Fibroblast of skin of left quadriceps (primary cell): ENCODE results near the gene FGD5.
"Not testable (repeated sequence)": the region's sequence is repeated elsewhere in the genome, so short reads cannot be mapped to it uniquely, and the experiment has no call there.

Experiments used
- DNase-seq, 2 experiments: peaks; one replicate each; pipeline ENCODE4 v3.0.0-alpha.2; 2013; ENCODE audit warnings: low read depth in 2 of 2

The FGD5 gene

DNA sequence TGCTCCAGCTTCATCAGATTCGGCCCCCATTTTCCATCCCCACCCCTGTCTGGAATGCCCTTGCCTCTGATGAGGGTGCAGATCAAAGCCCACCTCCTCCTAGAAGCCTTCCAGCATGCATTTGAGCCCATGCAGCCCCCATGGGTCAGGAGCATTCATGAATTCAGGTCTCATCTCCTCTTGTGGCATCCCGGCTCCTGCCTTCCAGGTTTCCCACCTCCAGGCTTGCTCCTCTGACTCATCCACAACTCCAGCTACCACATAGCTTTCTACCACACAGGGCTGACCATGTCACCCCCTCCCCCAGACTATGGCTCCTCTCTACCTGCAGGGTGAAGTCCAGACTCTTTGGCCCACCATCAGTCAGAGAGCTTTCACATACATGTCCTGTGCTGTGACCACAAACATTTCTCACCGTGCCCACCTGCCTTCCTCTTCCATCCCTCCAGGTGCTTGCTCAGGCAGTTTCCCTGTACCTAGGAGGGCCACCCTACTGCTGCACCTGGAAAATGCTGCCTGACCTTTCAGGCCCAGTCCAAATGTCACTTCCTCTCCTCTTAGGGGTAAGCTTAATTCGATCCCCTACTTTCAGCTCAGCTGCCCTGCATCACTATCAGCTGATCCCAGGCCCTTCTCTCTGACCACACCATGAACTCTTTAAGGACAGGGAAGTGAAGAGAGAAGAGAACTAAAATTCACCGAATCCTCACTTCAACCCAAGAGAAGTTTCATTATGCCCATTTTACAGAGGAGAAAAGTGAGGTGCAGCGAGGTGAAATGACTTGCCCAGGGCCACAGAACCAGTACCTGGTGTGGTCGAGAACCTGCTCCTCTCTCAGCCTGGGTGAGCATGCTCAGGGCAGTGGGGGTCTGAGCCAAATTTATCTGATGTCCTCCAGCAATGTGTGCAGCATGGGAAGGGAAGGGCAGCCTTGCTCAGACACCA is 13.7 kb upstream of the FGD5 start:
- no peak for DNase-seq

DNA sequence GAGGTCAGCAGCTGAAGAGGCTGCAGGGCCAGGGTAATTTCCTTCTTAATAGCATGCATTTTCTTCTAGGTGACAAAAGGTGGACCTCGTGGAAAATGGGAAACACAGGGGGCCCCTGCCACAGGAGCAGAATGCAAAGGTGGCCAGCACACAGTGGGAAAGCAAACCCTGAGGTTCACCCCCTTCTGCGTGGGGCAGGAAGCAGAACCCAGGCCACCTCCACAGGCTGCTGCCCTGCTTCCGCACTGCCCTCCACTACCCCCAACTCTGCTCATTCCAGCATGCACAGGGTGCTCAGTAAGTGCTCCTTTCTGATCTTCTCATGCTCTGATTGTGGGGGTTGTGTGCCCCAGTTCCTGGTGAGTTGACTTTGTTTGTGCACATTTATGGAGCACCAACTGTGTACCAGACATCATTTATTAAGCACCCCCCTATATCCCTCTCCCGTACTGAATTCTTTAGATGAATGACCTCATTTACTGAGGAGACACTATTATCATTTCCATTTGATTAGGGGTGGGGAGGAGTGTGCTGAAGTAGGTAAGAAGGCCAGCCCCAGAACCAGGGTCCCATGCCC is 12.7 kb upstream of the FGD5 start:
- DNase-seq: no peak

DNA sequence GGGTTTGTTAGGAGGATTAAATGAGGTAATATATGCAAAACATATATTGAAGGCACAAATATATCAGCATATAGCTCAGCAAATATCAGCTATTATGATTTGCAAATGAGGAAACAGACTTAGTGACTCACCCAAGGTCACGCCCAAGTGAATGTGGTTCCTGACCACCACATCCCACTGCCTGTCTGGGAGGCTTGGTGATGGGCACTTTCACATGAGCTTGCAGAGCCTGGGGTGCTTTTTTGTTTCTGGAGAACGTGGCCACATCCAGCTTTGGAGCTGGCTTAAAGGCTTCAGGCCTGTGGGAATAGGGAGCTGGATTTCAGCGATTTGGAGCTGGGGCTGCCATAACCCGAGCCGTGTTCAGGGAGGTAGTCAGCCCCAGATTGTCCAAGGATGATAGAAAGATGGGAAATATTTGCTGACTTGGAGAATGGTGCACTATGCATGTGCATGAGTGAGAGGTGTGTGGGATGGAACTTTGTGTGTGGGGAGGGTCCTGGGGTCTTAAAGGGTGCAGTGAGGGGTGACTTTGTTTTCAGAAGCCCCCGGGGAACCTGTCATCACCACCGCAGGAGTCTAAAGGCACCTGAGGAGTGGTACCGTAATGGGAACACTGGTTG is 12.0 kb upstream of the FGD5 start:
- no peak for DNase-seq

DNA sequence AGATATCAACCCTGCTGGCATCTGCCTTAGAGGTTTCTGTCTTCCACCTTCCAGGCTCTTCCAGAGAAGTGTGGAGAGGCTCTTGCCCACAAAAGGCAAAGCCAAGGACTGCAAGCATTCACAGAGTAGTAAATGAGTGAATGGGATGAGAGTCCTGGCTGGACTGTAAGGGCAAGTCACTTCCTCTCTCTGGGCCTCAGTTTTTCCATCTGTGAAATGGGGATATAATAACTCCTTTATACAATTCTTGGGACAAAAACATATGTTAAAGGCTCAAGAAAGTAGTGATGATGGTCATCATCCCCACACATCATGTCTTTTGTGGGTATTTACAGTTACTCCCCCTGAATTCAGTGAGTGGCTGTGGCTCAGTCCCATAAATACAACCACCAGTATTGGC is 10.7 kb upstream of the FGD5 start:
- no peak for DNase-seq

DNA sequence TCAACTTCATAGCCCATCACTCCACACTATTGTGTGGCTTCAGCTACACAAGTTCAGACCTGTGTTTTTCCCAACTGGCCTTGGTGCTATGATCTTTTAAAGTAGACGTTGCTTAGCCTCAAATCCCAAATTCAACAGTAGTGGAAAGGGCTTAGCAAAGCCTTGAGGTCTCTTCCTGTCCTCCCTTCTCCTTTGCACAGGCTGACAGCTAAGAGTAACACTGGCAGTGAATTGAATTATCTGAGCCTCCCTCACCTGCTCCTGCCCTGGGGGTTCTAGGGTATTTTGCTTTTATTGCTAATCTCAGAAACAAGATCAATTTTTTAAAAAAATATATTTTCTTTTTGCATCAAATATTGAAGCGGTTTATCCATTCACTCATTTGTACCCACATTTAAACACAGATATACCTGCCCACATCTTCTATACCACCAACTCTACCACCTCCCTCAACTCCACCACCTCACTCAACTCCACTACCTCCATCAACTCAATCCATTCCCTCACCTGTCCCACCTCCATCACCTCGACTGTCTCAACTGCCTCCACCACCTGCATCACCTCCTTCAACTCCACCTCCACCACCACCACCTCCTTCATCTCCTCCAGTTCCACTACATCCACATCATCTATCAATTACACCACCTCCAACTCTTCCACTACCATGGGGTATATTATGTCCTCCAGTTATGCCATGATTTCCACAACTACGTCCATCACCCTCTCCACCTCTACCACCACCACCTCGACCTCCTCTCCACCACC is 10.1 kb upstream of the FGD5 start:
- DNase-seq: no peak

DNA sequence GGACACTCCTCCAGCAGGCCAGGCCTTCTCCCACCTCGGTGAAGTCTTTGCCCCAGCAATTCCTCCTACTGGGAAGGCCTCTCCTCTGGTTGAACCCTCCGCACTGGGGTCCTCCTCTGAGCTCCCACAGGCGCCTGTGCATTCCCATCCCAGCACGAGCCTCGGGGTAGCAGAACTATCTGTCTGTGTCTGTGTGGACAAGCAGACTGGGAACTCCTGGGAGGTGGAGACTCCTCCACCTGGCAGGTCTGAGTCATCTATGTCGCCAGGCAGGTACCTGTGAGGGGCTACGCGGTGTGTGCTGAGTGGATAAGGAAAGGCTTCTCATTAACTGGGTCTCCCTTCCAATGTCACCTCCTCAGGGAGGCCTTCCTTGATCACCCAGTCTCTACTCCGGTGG is 9.2 kb upstream of the FGD5 start:
- DNase-seq: not testable (repeated sequence)

DNA sequence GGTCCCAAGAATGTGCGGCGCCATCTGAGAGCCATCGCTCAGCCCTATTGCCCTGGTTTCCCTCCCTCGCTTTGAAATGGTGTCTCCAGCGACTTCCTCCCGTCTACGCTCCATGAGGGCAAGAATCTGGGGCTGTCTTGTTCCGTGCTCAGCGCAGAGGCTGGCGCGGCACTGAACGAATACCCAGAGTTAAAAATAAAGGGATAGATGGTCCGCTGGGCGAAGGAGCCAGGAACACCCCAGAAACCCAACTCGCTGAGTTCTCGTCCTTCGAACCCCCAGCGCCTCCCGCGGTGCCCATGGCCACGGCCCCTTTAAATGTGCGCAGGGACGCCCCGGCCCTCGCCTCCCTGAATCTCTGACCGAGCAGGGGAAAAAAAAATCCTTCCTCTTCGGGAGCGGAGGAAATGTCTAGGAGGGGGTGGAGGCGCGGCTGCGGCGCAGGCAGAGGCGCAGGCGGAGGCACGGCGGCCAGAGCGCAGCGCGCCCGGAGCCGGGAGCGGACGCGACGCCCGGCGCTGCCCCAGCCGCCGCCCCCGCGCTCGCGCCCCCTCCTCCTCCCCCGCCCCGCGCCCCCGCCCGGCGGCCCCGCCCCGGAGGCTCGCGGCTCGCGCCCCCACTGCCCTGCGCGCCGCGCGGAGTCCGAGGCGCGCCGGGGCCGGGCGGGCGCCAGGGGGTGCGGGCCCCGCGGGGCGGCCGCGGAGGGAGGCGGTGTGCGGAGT is 8.5 kb upstream of the FGD5 start:
- DNase-seq: no peak

DNA sequence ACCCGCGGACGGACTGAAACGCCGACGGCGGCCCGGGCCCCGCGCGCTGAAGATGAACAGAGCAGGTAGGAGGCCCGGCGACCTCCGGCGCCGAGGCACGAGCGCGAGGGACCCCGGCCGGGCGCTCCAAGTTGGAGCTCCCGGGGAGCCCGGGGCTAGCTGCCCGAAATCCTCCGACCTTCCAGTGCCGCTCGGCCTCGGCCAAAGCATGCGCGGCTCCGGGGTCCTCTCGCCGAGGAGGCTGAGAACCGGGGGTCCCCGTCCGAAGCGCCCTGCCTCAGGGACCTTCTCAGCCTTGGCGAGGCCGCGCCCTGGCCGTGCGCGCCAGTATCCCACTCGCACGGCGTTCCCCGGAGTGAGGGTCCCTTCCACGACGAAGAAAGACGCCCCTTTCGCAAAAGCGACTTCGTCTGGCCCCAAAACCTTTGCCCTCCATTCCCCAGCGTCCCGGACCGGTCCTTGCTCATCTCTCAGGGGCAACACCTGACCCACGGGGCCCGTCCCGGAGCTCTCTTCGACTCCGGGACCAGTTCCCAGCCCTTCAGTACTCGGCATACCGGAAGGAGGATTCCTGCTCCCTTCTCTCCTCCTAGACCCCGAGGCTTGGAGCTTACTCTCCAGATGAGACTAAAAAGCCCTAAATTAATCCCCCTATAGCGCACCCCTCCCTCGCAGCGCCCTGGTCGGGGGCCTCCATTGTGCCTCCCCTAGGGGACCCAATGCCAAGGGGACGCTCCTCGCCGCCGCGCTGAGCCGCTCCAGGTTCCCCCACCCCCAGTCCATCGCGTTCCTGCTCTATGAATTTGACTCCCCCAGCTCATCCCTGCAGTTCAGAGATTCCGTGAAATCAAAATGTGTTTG is 7.7 kb upstream of the FGD5 start:
- DNase-seq: no peak

DNA sequence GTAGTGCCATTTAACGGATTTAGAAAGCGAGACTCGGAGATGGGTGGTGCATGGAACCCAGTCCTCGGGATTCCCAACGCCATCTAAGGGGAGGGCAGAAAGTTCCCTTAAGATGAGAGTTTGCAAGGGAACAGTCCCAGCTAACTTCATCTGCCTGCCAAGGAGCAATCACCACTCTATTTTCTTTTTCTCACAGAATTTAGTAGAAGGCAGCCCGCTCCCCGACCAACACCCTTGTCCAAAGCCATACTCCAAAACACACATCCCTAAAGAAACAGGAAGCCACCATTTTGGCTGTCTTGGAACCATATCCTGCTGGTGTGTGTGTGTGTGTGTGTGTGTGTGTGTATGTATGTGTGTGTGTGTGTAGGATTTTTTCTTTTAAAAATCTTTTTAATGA is 7.1 kb upstream of the FGD5 start:
- no peak for DNase-seq

DNA sequence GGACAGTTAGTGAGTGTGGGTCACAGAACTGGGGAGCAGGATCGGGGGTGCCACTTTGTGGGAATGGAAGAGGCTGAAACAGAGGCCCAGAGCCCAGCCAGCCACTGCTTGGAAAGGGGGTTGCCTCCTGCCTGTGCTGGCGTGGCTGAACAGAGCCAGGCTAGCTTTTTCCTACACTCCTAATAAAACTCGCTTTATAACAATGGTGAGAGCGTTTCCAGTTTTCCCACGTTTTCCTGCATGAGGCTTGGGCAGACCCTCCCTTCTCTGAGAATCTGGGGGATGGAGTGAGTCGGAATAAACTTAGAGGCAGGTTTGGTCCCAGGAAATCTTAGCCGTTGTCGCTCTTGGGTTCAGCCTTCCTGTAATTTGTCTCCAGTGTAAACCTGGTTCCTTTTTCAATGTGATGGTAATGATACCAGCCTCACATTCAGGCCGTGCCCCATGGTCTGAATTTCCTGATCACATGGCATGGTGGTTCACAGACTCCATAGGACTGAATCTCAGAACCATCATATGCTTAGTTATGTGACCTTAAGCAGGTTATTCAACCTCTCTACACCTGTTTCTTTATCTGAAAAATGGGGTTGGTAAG is 6.5 kb upstream of the FGD5 start:
- no peak for DNase-seq

DNA sequence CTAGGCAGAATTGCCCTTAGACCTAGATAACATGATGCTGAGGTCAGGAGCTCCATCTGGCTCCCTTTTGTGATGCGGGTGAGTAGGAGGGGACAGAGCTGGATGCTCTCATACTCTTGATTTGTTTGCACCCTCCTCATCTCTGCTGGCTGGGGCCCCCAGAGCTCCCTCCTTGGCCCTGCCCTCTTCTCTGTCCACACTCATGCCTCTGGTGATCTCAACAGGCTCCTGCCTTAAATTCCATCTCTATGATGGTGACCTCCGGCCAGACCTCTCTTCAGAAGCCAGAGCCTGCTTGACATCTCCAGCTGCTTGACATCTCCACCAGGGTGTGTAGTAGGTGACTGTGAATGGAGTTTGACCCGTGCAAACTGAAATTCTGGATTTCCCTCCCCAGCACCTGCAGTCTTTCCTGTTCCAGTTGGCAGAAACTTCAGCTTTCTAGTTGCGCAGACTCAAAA is 4.3 kb upstream of the FGD5 start:
- no peak for DNase-seq

DNA sequence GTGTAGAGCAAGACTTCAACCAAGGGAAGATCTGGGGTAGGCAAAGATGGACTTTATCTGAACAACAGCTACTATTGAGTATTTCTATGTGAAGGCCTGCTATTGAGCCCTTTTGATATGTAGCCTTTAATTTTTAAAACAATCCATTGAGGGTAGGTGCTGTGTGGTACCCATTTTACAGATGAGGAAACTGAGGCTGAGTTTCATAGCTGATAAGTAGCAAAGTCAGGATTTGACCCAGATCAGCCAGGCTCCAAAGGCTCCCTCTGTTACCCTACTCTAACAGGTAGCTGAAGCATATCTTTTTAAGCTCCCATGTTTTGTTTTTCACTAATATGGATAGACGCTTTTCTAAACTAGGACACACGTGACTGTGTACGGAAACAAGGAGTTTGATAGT is 2.4 kb upstream of the FGD5 start:
- DNase-seq: no peak

DNA sequence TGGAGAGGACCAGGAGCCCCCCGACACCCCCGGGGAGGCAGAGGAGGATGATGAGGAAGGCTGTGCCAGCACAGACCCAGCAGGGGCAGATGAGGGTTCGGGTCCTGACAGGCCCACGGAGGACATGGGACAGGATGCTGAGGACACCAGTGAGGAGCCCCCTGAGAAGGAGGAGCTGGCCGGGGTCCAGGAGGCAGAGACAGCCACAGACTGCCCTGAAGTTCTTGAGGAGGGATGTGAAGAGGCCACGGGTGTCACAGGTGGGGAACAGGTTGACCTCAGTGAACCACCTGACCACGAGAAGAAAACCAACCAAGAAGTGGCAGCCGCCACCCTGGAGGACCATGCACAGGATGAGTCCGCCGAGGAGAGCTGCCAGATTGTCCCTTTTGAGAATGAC is 909 bp downstream of the FGD5 start:
- no peak for DNase-seq

DNA sequence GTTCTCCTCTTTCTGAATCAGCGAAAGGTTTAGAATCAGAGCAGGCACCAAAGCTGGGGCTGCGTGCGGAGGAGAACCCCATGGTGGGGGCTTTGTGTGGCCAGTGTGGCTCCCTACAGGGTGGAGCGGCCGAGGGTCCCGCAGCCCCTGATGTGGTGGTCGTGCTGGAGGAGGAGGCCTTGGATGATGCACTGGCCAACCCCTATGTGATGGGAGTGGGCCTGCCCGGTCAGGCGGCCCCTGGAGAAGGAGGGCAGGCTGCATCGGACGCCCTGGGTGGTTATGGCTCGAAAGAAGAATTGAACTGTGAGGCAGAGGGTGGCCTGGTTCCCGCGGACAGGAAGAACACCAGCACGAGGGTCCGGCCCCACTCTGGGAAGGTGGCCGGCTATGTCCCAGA is 1.4 kb downstream of the FGD5 start:
- no peak for DNase-seq

DNA sequence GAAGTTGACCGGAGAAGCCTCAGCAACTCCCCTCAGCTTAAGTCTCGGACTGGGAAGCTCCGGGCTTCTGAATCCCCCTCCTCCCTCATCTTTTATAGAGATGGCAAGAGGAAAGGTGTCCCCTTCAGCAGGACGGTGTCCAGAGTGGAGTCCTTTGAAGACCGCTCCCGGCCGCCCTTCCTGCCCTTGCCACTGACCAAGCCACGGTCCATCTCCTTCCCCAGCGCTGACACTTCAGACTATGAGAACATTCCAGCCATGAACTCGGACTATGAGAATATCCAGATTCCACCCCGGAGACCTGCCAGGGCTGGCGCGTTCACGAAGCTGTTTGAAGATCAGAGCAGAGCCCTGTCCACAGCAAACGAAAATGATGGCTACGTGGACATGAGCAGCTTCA is 2.4 kb downstream of the FGD5 start:
- no peak for DNase-seq

DNA sequence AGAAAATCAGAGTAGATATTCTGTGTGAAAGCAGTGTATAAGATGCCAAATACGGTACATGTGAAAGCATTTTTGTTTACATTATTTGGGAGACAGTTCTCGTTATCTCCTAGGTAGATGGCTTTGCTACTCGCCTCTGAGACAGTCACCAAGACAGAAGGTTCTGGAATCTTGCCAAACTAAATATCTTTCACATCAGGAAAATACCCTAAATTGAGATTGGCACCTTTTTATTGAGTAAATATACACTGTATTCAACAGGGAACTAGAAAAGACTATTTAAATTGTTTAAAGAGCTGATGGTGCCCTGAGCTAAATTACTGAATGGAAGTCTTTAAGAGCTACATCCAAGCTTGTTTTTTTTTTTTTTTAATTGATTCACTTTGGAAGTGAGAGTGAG is 3.4 kb downstream of the FGD5 start:
- no peak for DNase-seq

DNA sequence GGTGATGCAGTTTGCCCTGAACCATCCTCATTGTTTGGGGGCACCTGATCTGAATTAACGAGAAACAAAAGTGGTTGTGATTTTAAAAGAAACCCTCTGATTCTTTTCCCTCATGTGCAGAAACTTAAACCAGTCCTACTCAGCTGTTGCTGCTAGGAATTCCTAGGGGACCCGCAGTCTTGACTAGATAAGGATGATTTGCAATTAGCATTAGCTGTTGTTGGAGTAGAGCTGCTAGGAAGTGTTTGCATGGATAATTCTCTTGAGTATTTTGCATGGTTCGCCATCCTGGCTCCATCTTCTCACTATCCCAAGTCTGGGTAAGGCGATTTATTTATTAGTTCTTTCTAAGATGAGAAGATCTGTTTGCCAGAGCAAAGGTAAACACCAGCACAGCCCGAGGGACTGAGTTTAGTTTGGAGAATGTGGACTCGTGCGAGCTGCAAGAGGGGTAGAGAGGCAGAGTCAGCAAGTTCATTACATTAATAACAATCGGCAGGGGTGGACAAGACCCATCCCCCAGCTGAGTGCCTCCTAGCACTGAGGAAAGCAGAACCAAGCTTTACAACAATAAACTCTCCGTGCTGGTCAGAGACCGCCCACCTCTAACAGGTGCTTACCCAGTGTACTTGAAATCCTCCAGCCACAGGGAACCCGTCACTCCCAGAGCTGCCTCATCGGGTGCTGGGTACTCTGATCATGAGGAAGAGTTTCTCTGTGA is 4.1 kb downstream of the FGD5 start:
- DNase-seq: no peak

DNA sequence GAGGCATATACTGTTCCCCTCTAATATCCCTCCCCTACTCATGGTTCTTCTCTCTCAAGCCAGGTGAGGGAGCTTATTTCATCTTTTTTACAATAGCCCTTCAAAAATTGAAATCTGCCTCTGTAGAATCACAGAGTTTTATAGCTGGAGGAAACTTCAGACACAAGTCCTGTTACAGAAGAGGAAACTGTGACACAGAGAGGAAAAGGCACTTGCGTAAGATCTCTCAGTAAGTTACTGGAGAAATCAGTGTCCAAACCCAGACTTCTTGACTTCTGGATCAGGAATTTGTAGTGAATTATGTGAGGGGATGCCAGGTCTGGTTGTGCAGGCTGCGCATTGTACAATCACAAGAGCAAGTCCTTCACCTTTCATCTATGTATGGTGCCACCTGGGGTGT is 4.6 kb downstream of the FGD5 start:
- no peak for DNase-seq

DNA sequence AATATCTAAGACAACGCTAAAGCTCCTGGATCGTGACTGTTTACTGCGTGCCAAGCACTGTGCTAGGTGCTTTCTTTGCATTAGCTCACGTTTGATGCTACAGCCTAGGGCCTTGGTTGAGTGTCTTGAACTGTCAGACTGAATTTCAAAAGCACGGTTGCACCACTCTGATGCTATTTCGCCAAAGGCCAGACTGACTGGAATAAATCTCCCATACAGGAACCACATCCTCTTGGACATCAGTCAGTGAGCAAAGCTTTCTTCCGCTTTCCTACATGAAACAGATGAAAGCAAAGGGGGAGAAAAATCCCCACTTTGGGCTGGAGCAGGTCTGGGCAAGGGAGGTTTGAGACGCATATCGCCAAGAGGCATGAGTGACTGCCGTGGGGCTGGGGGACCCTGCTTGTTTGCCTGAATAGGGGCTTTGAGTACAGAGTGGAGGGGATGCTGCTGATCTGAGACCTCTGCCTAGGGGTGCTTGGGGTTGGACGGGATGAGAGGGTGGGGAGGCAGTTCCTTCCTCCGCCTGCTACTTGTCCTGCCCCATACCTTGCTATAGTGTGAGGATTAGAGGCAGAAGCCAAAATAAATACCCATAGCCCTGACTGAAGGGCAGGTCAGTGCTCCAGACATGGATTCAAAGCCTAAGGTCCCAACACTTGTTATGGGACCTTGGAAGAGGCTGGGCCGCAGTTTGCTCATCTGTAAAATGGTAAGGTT is 5.3 kb downstream of the FGD5 start:
- DNase-seq: no peak
